KMS-11 (cell line): ENCODE measurements around the gene GALNT8.

ENCODE experiments used
- H2AFZ ChIP-seq: fragments of 200-600 bp; sonication (generic); 2 replicates; pipeline ENCODE4 v1.6.1; 2016; ENCODE audit warnings: antibody characterized with exemption, mixed run types, low read depth
- H3K27ac ChIP-seq: fragments of 200-600 bp; sonication (generic); 2 replicates; pipeline ENCODE4 v1.6.1; 2016; ENCODE audit warnings: mild to moderate bottlenecking, mixed run types
- H3K27me3 ChIP-seq: fragments of 200-600 bp; sonication (generic); 2 replicates; pipeline ENCODE4 v1.6.1; 2017; ENCODE audit warnings: mild to moderate bottlenecking, low read depth, mixed run types, moderate library complexity; ENCODE audit not compliant: insufficient read depth
- H3K36me3 ChIP-seq: fragments of 200-600 bp; sonication (generic); 2 replicates; pipeline ENCODE4 v1.6.1; 2017; ENCODE audit warnings: mild to moderate bottlenecking, mixed run types; ENCODE audit not compliant: insufficient read depth
- H3K4me1 ChIP-seq: fragments of 200-600 bp; sonication (generic); 2 replicates; pipeline ENCODE4 v1.6.1; 2016; ENCODE audit warnings: mild to moderate bottlenecking, low read depth, mixed run types; ENCODE audit not compliant: poor library complexity, severe bottlenecking
- H3K4me2 ChIP-seq: fragments of 200-600 bp; sonication (generic); 2 replicates; pipeline ENCODE4 v1.7.0; 2016; ENCODE audit warnings: mild to moderate bottlenecking, mixed run types
- H3K4me3 ChIP-seq: fragments of 200-600 bp; sonication (generic); IDR thresholded peaks from 2 replicates; pipeline ENCODE4 v1.6.1; 2017; ENCODE audit warnings: low read depth, low read length, mixed read lengths; ENCODE audit not compliant: insufficient read depth
- H3K79me2 ChIP-seq: fragments of 200-600 bp; sonication (generic); 2 replicates; pipeline ENCODE4 v1.6.1; 2016; ENCODE audit warnings: low read depth, mixed run types; ENCODE audit not compliant: insufficient read depth
- H3K9ac ChIP-seq: fragments of 200-600 bp; sonication (generic); 2 replicates; pipeline ENCODE4 v1.6.1; 2016; ENCODE audit warnings: mild to moderate bottlenecking, mixed run types
- H4K20me1 ChIP-seq: fragments of 200-600 bp; sonication (generic); 2 replicates; pipeline ENCODE4 v1.6.1; 2016; ENCODE audit warnings: mild to moderate bottlenecking, mixed run types; ENCODE audit not compliant: insufficient read depth
- CTCF ChIP-seq: fragments of 200-600 bp; sonication (generic); conservative IDR thresholded peaks from 2 replicates; pipeline ENCODE4 v1.6.1; 2017; ENCODE audit warnings: low read depth, mild to moderate bottlenecking, antibody characterized with exemption, low read length, moderate library complexity, mixed read lengths

The GALNT8 gene

GRCh38 chr12:4780641-4781611 is 60.7 kb downstream of the GALNT8 start:
- H3K4me3 ChIP-seq, result no peak overlapping the region
- H2AFZ ChIP-seq, result no peak overlapping the region
- H3K27ac ChIP-seq, result no peak overlapping the region
- no peaks in the 10 kb centered on the region for H4K20me1 ChIP-seq
- no peak for TF ChIP-seq CTCF
- no peaks in the 10 kb centered on the region for H3K79me2 ChIP-seq
- H3K36me3 ChIP-seq, result no peaks in the 10 kb centered on the region
- H3K9ac ChIP-seq, result no peak overlapping the region
- no peaks in the 10 kb centered on the region for H3K27me3 ChIP-seq
- no peak overlapping the region for H3K4me2 ChIP-seq
- no peaks in the 10 kb centered on the region for H3K4me1 ChIP-seq

GRCh38 chr12:4784404-4785054 is 64.3 kb downstream of the GALNT8 start:
- Histone ChIP-seq H2AFZ (no peak overlapping the region), H3K27ac (no peak overlapping the region), H4K20me1 (no peaks in the 10 kb centered on the region), H3K79me2 (no peaks in the 10 kb centered on the region), H3K27me3 (no peaks in the 10 kb centered on the region), H3K4me3 (no peak overlapping the region), H3K4me1 (no peaks in the 10 kb centered on the region), H3K9ac (no peak overlapping the region), H3K4me2 (no peak overlapping the region), H3K36me3 (no peaks in the 10 kb centered on the region)
- no peak for TF ChIP-seq CTCF

- H3K4me2 ChIP-seq, result no peak overlapping the region
- no peaks in the 10 kb centered on the region for H3K79me2 ChIP-seq
- H3K27me3 ChIP-seq, result no peaks in the 10 kb centered on the region
- no peaks in the 10 kb centered on the region for H3K36me3 ChIP-seq
- no peak overlapping the region for H3K9ac ChIP-seq
- no peak for TF ChIP-seq CTCF
- H4K20me1 ChIP-seq, result no peaks in the 10 kb centered on the region
- H3K4me1 ChIP-seq, result no peaks in the 10 kb centered on the region
- H2AFZ ChIP-seq, result no peak overlapping the region
- H3K27ac ChIP-seq, result no peak overlapping the region
- H3K4me3 ChIP-seq, result no peak overlapping the region
These were observed 66.6 kb downstream of the GALNT8 start for GRCh38 chr12:4786795-4787194.

GRCh38 chr12:4787965-4788364 is 67.8 kb downstream of the GALNT8 start:
- H3K36me3 ChIP-seq, result no peaks in the 10 kb centered on the region
- no peaks in the 10 kb centered on the region for H3K27me3 ChIP-seq
- no peak overlapping the region for H3K27ac ChIP-seq
- H3K9ac ChIP-seq, result no peak overlapping the region
- no peak overlapping the region for H3K4me2 ChIP-seq
- no peaks in the 10 kb centered on the region for H3K4me1 ChIP-seq
- H3K79me2 ChIP-seq, result no peaks in the 10 kb centered on the region
- H3K4me3 ChIP-seq, result no peak overlapping the region
- H4K20me1 ChIP-seq, result no peaks in the 10 kb centered on the region
- no peak overlapping the region for H2AFZ ChIP-seq
- TF ChIP-seq CTCF, result no peak
